Measurements from ENCODE around the gene USP54.

DNA sequence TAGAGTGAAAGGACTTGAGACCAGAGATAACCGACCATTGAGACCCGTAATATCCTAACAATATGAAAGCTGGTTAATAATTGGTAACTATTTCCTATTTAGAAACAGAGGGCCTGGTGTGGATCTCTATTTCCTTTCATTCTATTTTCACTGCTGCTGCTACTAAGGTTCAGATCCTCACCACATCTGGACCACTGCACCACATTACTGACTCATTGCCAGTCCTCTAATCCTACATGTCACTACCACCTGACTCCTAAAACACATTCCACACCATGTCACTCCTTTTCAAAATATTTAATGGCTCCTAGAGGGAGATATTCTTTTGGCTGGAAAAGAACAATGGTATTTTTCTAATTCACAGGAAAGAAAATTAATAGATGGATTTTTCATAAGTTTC, 6.4 kb downstream of the USP54 start:
- TF ChIP-seq ZBTB20 (CRISPR knock-in tag; IDR thresholded peaks at IDR 0.05; ENCODE audit: borderline replicate concordance, low read depth) = no peak
- TF ChIP-seq, protein P1, sequence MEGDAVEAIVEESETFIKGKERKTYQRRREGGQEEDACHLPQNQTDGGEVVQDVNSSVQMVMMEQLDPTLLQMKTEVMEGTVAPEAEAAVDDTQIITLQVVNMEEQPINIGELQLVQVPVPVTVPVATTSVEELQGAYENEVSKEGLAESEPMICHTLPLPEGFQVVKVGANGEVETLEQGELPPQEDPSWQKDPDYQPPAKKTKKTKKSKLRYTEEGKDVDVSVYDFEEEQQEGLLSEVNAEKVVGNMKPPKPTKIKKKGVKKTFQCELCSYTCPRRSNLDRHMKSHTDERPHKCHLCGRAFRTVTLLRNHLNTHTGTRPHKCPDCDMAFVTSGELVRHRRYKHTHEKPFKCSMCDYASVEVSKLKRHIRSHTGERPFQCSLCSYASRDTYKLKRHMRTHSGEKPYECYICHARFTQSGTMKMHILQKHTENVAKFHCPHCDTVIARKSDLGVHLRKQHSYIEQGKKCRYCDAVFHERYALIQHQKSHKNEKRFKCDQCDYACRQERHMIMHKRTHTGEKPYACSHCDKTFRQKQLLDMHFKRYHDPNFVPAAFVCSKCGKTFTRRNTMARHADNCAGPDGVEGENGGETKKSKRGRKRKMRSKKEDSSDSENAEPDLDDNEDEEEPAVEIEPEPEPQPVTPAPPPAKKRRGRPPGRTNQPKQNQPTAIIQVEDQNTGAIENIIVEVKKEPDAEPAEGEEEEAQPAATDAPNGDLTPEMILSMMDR (CRISPR knock-in tag; IDR thresholded peaks at IDR 0.05) = no peak
- no peak for TF ChIP-seq TEAD3 (CRISPR knock-in tag; optimal IDR thresholded peaks at IDR 0.05; ENCODE audit: borderline replicate concordance)
- TF ChIP-seq PHF5A (CRISPR knock-in tag; IDR thresholded peaks at IDR 0.05; ENCODE audit: low read depth, unreplicated experiment) = no peak
- TF ChIP-seq HNRNPUL1 (IDR thresholded peaks at IDR 0.05; ENCODE audit: low read depth, low read length) = no peak
- no peak for TF ChIP-seq HCFC1 (IDR thresholded peaks at IDR 0.05; ENCODE audit: low read depth, low read length)
- no peak for TF ChIP-seq CCAR2 (optimal IDR thresholded peaks at IDR 0.05; ENCODE audit: low read depth, low read length)
- TF ChIP-seq ZNF670 (CRISPR knock-in tag; IDR thresholded peaks at IDR 0.05; ENCODE audit: borderline replicate concordance) = no peak
- TF ChIP-seq ZSCAN25 (CRISPR knock-in tag; IDR thresholded peaks at IDR 0.05) = no peak
- no peak for TF ChIP-seq TAF1 (CRISPR knock-in tag; IDR thresholded peaks at IDR 0.05)
